ENCODE data around the gene PDE4D.

Gene PDE4D

DNA sequence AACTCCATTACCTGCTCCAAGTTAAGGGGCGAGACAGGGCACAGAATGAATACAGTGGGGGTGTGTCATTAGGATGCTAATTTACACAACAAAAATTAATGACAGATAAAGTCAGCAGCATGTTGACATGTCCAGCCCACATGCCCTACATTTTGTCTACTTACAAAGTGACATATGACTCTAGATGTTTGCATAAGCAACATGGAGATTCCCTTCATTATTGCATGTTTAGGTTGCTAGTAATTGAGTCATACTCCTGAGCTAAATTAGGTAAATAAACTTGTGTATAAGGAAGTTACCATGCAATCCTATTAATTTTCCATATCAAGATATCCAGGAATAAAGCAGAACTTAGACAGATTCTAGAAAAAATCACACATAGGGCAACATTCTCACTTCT lies 232.2 kb downstream of the PDE4D start:
- ATAC-seq, result no peak
- no peak for TF ChIP-seq ARNTL (CRISPR knock-in tag; IDR thresholded peaks at IDR 0.05; ENCODE audit: borderline replicate concordance, low read depth)
- no peak for TF ChIP-seq ZFP30 (CRISPR knock-in tag; IDR thresholded peaks at IDR 0.05)
- no peak for TF ChIP-seq ISL1 (CRISPR knock-in tag; IDR thresholded peaks at IDR 0.05)
- TF ChIP-seq ZC3H10 (CRISPR knock-in tag; IDR thresholded peaks at IDR 0.05), result no peak
- TF ChIP-seq TSHZ2 (CRISPR knock-in tag; IDR thresholded peaks at IDR 0.05), result no peak
- TF ChIP-seq, protein P1, sequence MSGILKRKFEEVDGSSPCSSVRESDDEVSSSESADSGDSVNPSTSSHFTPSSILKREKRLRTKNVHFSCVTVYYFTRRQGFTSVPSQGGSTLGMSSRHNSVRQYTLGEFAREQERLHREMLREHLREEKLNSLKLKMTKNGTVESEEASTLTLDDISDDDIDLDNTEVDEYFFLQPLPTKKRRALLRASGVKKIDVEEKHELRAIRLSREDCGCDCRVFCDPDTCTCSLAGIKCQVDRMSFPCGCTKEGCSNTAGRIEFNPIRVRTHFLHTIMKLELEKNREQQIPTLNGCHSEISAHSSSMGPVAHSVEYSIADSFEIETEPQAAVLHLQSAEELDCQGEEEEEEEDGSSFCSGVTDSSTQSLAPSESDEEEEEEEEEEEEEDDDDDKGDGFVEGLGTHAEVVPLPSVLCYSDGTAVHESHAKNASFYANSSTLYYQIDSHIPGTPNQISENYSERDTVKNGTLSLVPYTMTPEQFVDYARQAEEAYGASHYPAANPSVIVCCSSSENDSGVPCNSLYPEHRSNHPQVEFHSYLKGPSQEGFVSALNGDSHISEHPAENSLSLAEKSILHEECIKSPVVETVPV (CRISPR knock-in tag; IDR thresholded peaks at IDR 0.05), result no peak
- TF ChIP-seq PPARA (CRISPR knock-in tag; IDR thresholded peaks at IDR 0.05; ENCODE audit: borderline replicate concordance), result no peak
- no peak for TF ChIP-seq OSR1 (CRISPR knock-in tag; IDR thresholded peaks at IDR 0.05)
- TF ChIP-seq ZNF565 (CRISPR knock-in tag; conservative IDR thresholded peaks at IDR 0.05; ENCODE audit: low read depth), result no peak
- TF ChIP-seq ESRRG (CRISPR knock-in tag; IDR thresholded peaks at IDR 0.05), result no peak
- TF ChIP-seq, protein P2, sequence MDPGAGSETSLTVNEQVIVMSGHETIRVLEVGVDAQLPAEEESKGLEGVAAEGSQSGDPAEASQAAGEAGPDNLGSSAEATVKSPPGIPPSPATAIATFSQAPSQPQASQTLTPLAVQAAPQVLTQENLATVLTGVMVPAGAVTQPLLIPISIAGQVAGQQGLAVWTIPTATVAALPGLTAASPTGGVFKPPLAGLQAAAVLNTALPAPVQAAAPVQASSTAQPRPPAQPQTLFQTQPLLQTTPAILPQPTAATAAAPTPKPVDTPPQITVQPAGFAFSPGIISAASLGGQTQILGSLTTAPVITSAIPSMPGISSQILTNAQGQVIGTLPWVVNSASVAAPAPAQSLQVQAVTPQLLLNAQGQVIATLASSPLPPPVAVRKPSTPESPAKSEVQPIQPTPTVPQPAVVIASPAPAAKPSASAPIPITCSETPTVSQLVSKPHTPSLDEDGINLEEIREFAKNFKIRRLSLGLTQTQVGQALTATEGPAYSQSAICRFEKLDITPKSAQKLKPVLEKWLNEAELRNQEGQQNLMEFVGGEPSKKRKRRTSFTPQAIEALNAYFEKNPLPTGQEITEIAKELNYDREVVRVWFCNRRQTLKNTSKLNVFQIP (CRISPR knock-in tag; IDR thresholded peaks at IDR 0.05; ENCODE audit: borderline replicate concordance, low read depth), result no peak
- TF ChIP-seq BACH2 (CRISPR knock-in tag; IDR thresholded peaks at IDR 0.05; ENCODE audit: borderline replicate concordance), result no peak
- TF ChIP-seq PATZ1 (CRISPR knock-in tag; IDR thresholded peaks at IDR 0.05; ENCODE audit: borderline replicate concordance), result no peak
- TF ChIP-seq, protein P3, sequence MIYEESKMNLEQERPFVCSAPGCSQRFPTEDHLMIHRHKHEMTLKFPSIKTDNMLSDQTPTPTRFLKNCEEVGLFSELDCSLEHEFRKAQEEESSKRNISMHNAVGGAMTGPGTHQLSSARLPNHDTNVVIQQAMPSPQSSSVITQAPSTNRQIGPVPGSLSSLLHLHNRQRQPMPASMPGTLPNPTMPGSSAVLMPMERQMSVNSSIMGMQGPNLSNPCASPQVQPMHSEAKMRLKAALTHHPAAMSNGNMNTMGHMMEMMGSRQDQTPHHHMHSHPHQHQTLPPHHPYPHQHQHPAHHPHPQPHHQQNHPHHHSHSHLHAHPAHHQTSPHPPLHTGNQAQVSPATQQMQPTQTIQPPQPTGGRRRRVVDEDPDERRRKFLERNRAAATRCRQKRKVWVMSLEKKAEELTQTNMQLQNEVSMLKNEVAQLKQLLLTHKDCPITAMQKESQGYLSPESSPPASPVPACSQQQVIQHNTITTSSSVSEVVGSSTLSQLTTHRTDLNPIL (CRISPR knock-in tag; IDR thresholded peaks at IDR 0.05; ENCODE audit: low read depth), result no peak
- no peak for TF ChIP-seq ZFP3 (CRISPR knock-in tag; IDR thresholded peaks at IDR 0.05)
- no peak for TF ChIP-seq TOX (CRISPR knock-in tag; IDR thresholded peaks at IDR 0.05; ENCODE audit: borderline replicate concordance)
- no peak for TF ChIP-seq CSDC2 (CRISPR knock-in tag; IDR thresholded peaks at IDR 0.05)
- TF ChIP-seq ZNF8 (CRISPR knock-in tag; IDR thresholded peaks at IDR 0.05), result no peak
- TF ChIP-seq GLIS3 (CRISPR knock-in tag; IDR thresholded peaks at IDR 0.05), result no peak

DNA sequence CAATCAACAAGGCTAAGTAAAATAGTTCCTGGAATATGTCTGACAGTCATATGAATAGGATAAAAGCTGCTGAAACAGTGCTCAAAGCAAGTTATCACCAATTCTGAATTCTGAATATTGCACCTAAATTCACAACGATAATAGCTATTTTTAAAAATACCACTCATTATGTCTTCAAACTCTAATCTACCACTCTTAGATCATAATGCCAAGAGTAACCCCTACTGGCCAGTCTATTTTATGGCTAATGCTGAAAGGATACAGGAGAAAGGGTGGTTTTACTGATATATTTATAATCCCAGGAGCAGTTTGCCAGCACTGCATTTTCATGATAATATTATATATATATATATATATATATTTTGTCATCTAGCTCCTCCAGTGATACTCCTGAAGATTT lies 232.8 kb downstream of the PDE4D start:
- no peak for TF ChIP-seq SNAI2 (CRISPR knock-in tag; IDR thresholded peaks at IDR 0.05)
- TF ChIP-seq, protein P3 (CRISPR knock-in tag; IDR thresholded peaks at IDR 0.05; ENCODE audit: low read depth), result no peak
- TF ChIP-seq ZFP30 (CRISPR knock-in tag; IDR thresholded peaks at IDR 0.05), result no peak
- no peak for TF ChIP-seq ESRRG (CRISPR knock-in tag; IDR thresholded peaks at IDR 0.05)
- no peak for TF ChIP-seq BACH2 (CRISPR knock-in tag; IDR thresholded peaks at IDR 0.05; ENCODE audit: borderline replicate concordance)
- TF ChIP-seq PPARA (CRISPR knock-in tag; IDR thresholded peaks at IDR 0.05; ENCODE audit: borderline replicate concordance), result no peak
- TF ChIP-seq ZC3H10 (CRISPR knock-in tag; IDR thresholded peaks at IDR 0.05), result no peak
- TF ChIP-seq TCF4 (CRISPR knock-in tag; IDR thresholded peaks at IDR 0.05; ENCODE audit: borderline replicate concordance), result no peak
- no peak for TF ChIP-seq OSR1 (CRISPR knock-in tag; IDR thresholded peaks at IDR 0.05)
- no peak for TF ChIP-seq ZNF8 (CRISPR knock-in tag; IDR thresholded peaks at IDR 0.05)
- TF ChIP-seq, protein P1 (CRISPR knock-in tag; IDR thresholded peaks at IDR 0.05), result no peak
- TF ChIP-seq TOX (CRISPR knock-in tag; IDR thresholded peaks at IDR 0.05; ENCODE audit: borderline replicate concordance), result no peak
- no peak for TF ChIP-seq ISL1 (CRISPR knock-in tag; IDR thresholded peaks at IDR 0.05)
- TF ChIP-seq ZFP3 (CRISPR knock-in tag; IDR thresholded peaks at IDR 0.05), result no peak
- TF ChIP-seq TSHZ2 (CRISPR knock-in tag; IDR thresholded peaks at IDR 0.05), result no peak
- TF ChIP-seq RARB (CRISPR knock-in tag; IDR thresholded peaks at IDR 0.05), result no peak
- no peak for TF ChIP-seq ZNF70 (CRISPR knock-in tag; IDR thresholded peaks at IDR 0.05)
- no peak for TF ChIP-seq ZNF565 (CRISPR knock-in tag; conservative IDR thresholded peaks at IDR 0.05; ENCODE audit: low read depth)
- no peak for TF ChIP-seq CSDC2 (CRISPR knock-in tag; IDR thresholded peaks at IDR 0.05)

More for the DNA sequence above, 232.8 kb downstream of the PDE4D start:
- peak; percentile 67; the same call in 2 of the 3 replicates for ATAC-seq

All from SK-N-SH treated with all-trans-retinoic acid at 6 μM for 48 hours (cell line).